Measurements from ENCODE around the gene IKBKE.

DNA sequence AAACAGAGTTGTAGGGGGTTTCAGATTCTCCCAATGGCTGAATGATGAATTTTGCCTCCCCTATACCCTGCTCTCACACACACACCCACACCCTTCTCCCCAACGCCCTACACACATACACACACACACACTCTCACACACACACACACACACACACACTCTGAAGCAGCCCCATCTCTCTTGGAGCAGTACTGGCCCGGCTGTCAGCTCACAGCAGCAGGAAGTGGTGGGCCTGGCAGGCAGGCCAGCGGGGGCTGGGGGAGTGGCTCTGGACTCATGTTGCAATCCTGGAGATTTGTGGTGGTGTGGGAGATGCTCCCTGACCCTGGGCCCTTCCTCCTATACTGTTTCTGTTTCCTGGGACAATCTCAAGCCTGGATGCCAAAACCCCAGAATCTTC lies 2.2 kb downstream of the IKBKE start:
- TF ChIP-seq POLR2A (IDR thresholded peaks at IDR 0.05; ENCODE audit: low read length), result no peak
- TF ChIP-seq GATA1 (IDR thresholded peaks at IDR 0.05; ENCODE audit: low read depth, low read length), result no peak
